ENCODE data around the gene ST8SIA6. TPM values are rescaled to one million over a fixed set of nuclear protein-coding genes. Genes with fewer than 3 reads are reported as not detected.

Gene ST8SIA6
- total and polyA plus RNA-seq, 10 of the 15 experiments (the other 5 are each of a cell fraction or from before 2014, with no cell fraction given) = 0.22 TPM; not detected in 9

DNA sequence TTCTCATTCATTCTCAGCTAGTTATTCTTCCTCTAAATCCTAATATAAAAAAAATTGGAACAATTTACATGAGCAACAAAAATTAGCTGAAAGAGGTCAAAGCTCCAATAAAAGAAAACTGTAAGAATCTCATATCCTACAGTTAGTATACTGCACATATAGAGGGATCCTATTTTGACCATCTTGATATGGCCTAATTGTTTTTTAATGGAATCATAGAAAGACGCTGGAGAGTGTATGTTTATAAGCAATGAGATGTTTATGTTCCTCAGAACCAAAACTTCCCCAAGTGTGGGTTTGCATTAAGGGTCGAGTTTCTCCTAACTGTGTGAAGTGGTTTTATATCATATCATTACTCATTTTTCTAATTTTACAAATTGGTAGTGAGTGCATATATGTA lies 123.9 kb downstream of the ST8SIA6 start:
- no peak for DNase-seq (ENCODE audit: low read depth, low spot score)
- no peak overlapping the region for H3K27ac ChIP-seq (ENCODE audit: control insufficient read depth, insufficient read depth)
- no peak for FAIRE-seq
- H3K4me3 ChIP-seq = no peak overlapping the region
- intact Hi-C loops (cut with micrococcal nuclease; ENCODE audit: unreplicated experiment) = no loop called here
- no peaks in the 10 kb centered on the region for H3K27me3 ChIP-seq (replicated peaks in 1 of 2; ENCODE audit: control insufficient read depth in 2 of 2, insufficient read depth in 2 of 2, low read length in 1 of 2)
- in situ Hi-C loops (cut with MboI) = no loop called here
- no peaks in the 10 kb centered on the region for H3K4me1 ChIP-seq (ENCODE audit: control insufficient read depth, insufficient read depth, low read length)
- H3K9ac ChIP-seq (ENCODE audit: control insufficient read depth, insufficient read depth, low read length) = no peak overlapping the region
- H3K79me2 ChIP-seq (ENCODE audit: control insufficient read depth, insufficient read depth, low read length) = no peaks in the 10 kb centered on the region
- WGBS (ENCODE audit: insufficient coverage, insufficient replicate concordance, low lambda C conversion rate, missing lambda C conversion rate) = 0% methylated on average over 2 of the region's 2 CpGs
- ChIA-PET RAD21 (ENCODE audit: unreplicated experiment) (no interaction called here), CTCF (no interaction called here), SMC1A (ENCODE audit: uncharacterized antibody, unreplicated experiment) (interaction anchor here (0.6 kb wide), 1 partner anchor 335 kb away, joined by 3 read pairs; no protein-coding TSS in a partner anchor), POLR2A (no interaction called here)
- H3K9me3 ChIP-seq (replicated peaks; ENCODE audit: control insufficient read depth, insufficient read depth, low read length) = no peaks in the 10 kb centered on the region
- H2AFZ ChIP-seq (ENCODE audit: control insufficient read depth, low read depth, low read length) = no peak overlapping the region
- no peaks in the 10 kb centered on the region for H3K36me3 ChIP-seq (ENCODE audit: control insufficient read depth in 2 of 2, insufficient read depth in 2 of 2, low read length in 1 of 2)
- no TSS peak for BruUV-seq (replicated peaks)
- no peaks in the 10 kb centered on the region for H4K20me1 ChIP-seq (ENCODE audit: control insufficient read depth, insufficient read depth)
- H3K4me2 ChIP-seq (ENCODE audit: control insufficient read depth, insufficient read depth) = no peak overlapping the region
- no peak for TF ChIP-seq RCOR1 (conservative IDR thresholded peaks at IDR 0.05; ENCODE audit: low read depth, low read length)
- ATAC-seq = no peak

DNA sequence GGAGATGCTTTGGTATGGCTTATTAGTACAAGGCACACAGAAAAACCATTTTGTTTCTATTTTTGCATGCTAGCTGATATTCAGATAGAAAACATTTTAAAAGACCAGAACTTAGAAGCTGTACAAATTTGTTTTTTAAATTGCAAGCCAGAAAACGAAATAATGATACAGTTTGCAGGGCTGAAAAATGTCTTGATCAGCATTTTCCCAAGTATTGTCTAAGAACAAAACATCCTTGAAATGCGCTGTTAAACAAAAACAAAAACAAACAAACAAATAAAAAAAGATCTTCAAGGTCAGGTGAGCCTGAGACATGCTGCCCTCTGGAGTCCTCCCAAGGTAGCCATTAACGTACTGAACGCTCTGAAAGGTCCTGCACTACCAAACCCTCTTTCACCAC lies 128.0 kb downstream of the ST8SIA6 start:
- Histone ChIP-seq H3K4me3 (no peak overlapping the region), H3K27ac (ENCODE audit: control insufficient read depth, insufficient read depth) (no peak overlapping the region), H3K9ac (ENCODE audit: control insufficient read depth, insufficient read depth, low read length) (no peak overlapping the region), H3K79me2 (ENCODE audit: control insufficient read depth, insufficient read depth, low read length) (no peaks in the 10 kb centered on the region), H4K20me1 (ENCODE audit: control insufficient read depth, insufficient read depth) (no peaks in the 10 kb centered on the region), H3K4me2 (ENCODE audit: control insufficient read depth, insufficient read depth) (no peak overlapping the region), H3K9me3 (replicated peaks; ENCODE audit: control insufficient read depth, insufficient read depth, low read length) (no peaks in the 10 kb centered on the region), H3K4me1 (ENCODE audit: control insufficient read depth, insufficient read depth, low read length) (no peaks in the 10 kb centered on the region), H3K36me3 (ENCODE audit: control insufficient read depth in 2 of 2, insufficient read depth in 2 of 2, low read length in 1 of 2) (no peaks in the 10 kb centered on the region), H2AFZ (ENCODE audit: control insufficient read depth, low read depth, low read length) (no peak overlapping the region), H3K27me3 (replicated peaks in 1 of 2; ENCODE audit: control insufficient read depth in 2 of 2, insufficient read depth in 2 of 2, low read length in 1 of 2) (no peaks in the 10 kb centered on the region)
- ChIA-PET CTCF (interaction anchor here (0.7 kb wide), 1 partner anchor 481 kb away, joined by 3 read pairs; no protein-coding TSS in a partner anchor), SMC1A (ENCODE audit: uncharacterized antibody, unreplicated experiment) (interaction anchor here (0.9 kb wide), 1 partner anchor 37 kb away, joined by 3 read pairs; no protein-coding TSS in a partner anchor), POLR2A (no interaction called here), RAD21 (ENCODE audit: unreplicated experiment) (no interaction called here)
- DNase-seq (ENCODE audit: low read depth, low spot score) (no peak), ATAC-seq (no peak), FAIRE-seq (no peak)
- BruUV-seq (replicated peaks) = no TSS peak
- in situ Hi-C loops (cut with MboI) (no loop called here), intact Hi-C loops (cut with micrococcal nuclease; ENCODE audit: unreplicated experiment) (no loop called here)
- WGBS (ENCODE audit: insufficient coverage, insufficient replicate concordance, low lambda C conversion rate, missing lambda C conversion rate) = 13% methylated on average over 4 of the region's 4 CpGs
- TF ChIP-seq NFYA (IDR thresholded peaks at IDR 0.05; ENCODE audit: borderline replicate concordance, low read depth, low read length) = no peak
- TF ChIP-seq, protein P1, sequence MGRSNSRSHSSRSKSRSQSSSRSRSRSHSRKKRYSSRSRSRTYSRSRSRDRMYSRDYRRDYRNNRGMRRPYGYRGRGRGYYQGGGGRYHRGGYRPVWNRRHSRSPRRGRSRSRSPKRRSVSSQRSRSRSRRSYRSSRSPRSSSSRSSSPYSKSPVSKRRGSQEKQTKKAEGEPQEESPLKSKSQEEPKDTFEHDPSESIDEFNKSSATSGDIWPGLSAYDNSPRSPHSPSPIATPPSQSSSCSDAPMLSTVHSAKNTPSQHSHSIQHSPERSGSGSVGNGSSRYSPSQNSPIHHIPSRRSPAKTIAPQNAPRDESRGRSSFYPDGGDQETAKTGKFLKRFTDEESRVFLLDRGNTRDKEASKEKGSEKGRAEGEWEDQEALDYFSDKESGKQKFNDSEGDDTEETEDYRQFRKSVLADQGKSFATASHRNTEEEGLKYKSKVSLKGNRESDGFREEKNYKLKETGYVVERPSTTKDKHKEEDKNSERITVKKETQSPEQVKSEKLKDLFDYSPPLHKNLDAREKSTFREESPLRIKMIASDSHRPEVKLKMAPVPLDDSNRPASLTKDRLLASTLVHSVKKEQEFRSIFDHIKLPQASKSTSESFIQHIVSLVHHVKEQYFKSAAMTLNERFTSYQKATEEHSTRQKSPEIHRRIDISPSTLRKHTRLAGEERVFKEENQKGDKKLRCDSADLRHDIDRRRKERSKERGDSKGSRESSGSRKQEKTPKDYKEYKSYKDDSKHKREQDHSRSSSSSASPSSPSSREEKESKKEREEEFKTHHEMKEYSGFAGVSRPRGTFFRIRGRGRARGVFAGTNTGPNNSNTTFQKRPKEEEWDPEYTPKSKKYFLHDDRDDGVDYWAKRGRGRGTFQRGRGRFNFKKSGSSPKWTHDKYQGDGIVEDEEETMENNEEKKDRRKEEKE (IDR thresholded peaks at IDR 0.05) = no peak
- no peak for TF ChIP-seq IRF4 (IDR thresholded peaks at IDR 0.05; ENCODE audit: low read depth, low read length)
- TF ChIP-seq TBL1XR1 (IDR thresholded peaks at IDR 0.05; ENCODE audit: low read depth, low read length) = no peak
- TF ChIP-seq BACH1 (IDR thresholded peaks at IDR 0.05; ENCODE audit: borderline replicate concordance) = no peak
- TF ChIP-seq, protein P2, sequence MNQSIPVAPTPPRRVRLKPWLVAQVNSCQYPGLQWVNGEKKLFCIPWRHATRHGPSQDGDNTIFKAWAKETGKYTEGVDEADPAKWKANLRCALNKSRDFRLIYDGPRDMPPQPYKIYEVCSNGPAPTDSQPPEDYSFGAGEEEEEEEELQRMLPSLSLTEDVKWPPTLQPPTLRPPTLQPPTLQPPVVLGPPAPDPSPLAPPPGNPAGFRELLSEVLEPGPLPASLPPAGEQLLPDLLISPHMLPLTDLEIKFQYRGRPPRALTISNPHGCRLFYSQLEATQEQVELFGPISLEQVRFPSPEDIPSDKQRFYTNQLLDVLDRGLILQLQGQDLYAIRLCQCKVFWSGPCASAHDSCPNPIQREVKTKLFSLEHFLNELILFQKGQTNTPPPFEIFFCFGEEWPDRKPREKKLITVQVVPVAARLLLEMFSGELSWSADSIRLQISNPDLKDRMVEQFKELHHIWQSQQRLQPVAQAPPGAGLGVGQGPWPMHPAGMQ (IDR thresholded peaks at IDR 0.05; ENCODE audit: borderline replicate concordance) = no peak
- TF ChIP-seq LARP7 (IDR thresholded peaks at IDR 0.05) = no peak
- TF ChIP-seq CEBPB (IDR thresholded peaks at IDR 0.05; ENCODE audit: borderline replicate concordance in 1 of 2, low read depth in 2 of 2, low read length in 2 of 2) = no peak
- TF ChIP-seq, protein P3, sequence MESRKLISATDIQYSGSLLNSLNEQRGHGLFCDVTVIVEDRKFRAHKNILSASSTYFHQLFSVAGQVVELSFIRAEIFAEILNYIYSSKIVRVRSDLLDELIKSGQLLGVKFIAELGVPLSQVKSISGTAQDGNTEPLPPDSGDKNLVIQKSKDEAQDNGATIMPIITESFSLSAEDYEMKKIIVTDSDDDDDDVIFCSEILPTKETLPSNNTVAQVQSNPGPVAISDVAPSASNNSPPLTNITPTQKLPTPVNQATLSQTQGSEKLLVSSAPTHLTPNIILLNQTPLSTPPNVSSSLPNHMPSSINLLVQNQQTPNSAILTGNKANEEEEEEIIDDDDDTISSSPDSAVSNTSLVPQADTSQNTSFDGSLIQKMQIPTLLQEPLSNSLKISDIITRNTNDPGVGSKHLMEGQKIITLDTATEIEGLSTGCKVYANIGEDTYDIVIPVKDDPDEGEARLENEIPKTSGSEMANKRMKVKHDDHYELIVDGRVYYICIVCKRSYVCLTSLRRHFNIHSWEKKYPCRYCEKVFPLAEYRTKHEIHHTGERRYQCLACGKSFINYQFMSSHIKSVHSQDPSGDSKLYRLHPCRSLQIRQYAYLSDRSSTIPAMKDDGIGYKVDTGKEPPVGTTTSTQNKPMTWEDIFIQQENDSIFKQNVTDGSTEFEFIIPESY (IDR thresholded peaks at IDR 0.05) = no peak
- TF ChIP-seq SREBF1 (IDR thresholded peaks at IDR 0.05; ENCODE audit: low read length) = no peak
- no peak for TF ChIP-seq NR2F1 (conservative IDR thresholded peaks at IDR 0.05)
- TF ChIP-seq SUPT20H (IDR thresholded peaks at IDR 0.05; ENCODE audit: borderline replicate concordance, control insufficient read depth, low read depth, low read length) = no peak

Data from GM12878 (cell line).